Endothelial cell of umbilical vein (primary cell): ENCODE measurements around the gene CACNA1A. TPM values are rescaled to one million over a fixed set of nuclear protein-coding genes. Genes with fewer than 3 reads are reported as not detected.

Experiments
- BruUV-seq: library from RNA; stranded (reverse); fragments of 400-500 nt; replicated peaks from 2 replicates; lab custom pipeline; 2021; lab: Mats Ljungman, UMichigan
- CTCF ChIA-PET: fragments of 300-600, 350-600 bp; sonication (Branson Sonifier 250); formaldehyde crosslinking; loops from one replicate; lab custom pipeline; 2021; ENCODE audit warnings: antibody characterized with exemption, inconsistent platforms; lab: Charles Lee
- POLR2A ChIA-PET: fragments of 300-600, 350-600 bp; sonication (Branson Sonifier 250); formaldehyde crosslinking; loops from one replicate; lab custom pipeline; 2021; ENCODE audit warnings: antibody characterized with exemption, inconsistent platforms; lab: Charles Lee
- DNase-seq: peaks from one replicate; pipeline ENCODE4 v3.0.0-alpha.2; 2011; ENCODE audit warnings: low read depth, low spot score
- FAIRE-seq: peaks from 2 replicates; lab custom pipeline; 2011; peaks lifted over from hg19 to GRCh38; lab: Jason Lieb, UNC
- H2AFZ ChIP-seq: 2 replicates; pipeline ENCODE4 v1.6.0; 2012; ENCODE audit warnings: low read depth, low read length, control low read depth, inconsistent platforms
- H3K27ac ChIP-seq: 2 replicates; pipeline ENCODE4 v1.5.1; 2011; ENCODE audit warnings: low read depth, mild to moderate bottlenecking, control low read depth, low read length, moderate library complexity; ENCODE audit not compliant: insufficient read depth
- H3K27me3 ChIP-seq, 2 experiments: 2 replicates each; pipeline versions ENCODE4 v1.6.0 to v1.6.1; 2011; ENCODE audit warnings: low read length in 2 of 2, mixed read lengths in 1 of 2; ENCODE audit not compliant: control insufficient read depth in 2 of 2, insufficient read depth in 2 of 2
- H3K36me3 ChIP-seq, 2 experiments: 2 replicates in 1 of 2; 3 replicates in 1 of 2; pipeline ENCODE4 v1.5.1; 2011; ENCODE audit warnings: low read length in 2 of 2, mild to moderate bottlenecking in 1 of 2, moderate library complexity in 1 of 2; ENCODE audit not compliant: control insufficient read depth in 2 of 2, insufficient read depth in 2 of 2; ENCODE audit errors: extremely low read depth in 1 of 2
- H3K4me1 ChIP-seq: 3 replicates; pipeline ENCODE4 v1.5.1; 2011; ENCODE audit warnings: mild to moderate bottlenecking, low read length; ENCODE audit not compliant: control insufficient read depth, insufficient read depth; ENCODE audit errors: extremely low read depth
- H3K4me2 ChIP-seq: 2 replicates; pipeline ENCODE4 v1.6.1; 2011; ENCODE audit warnings: low read length, control low read depth, mixed read lengths; ENCODE audit not compliant: insufficient read depth
- H3K4me3 ChIP-seq, 3 experiments: fragments of 200-600 bp in 1 of 3; sonication (generic), shearing (Covaris generic) in 1 of 3; replicated peaks in 1 of 3; 2 replicates each; pipeline ENCODE4 v1.5.1; 2011 to 2016; ENCODE audit warnings: control low read depth in 3 of 3, low read length in 3 of 3, mild to moderate bottlenecking in 2 of 3, inconsistent platforms in 1 of 3, low read depth in 1 of 3, moderate library complexity in 1 of 3; ENCODE audit not compliant: insufficient read depth in 1 of 3
- H3K79me2 ChIP-seq: 2 replicates; pipeline ENCODE4 v1.6.0; 2012; ENCODE audit warnings: low read length, inconsistent platforms; ENCODE audit not compliant: control insufficient read depth, insufficient read depth
- H3K9ac ChIP-seq: replicated peaks from 2 replicates; pipeline ENCODE3; 2011; ENCODE audit warnings: low read length, control low read depth; ENCODE audit not compliant: insufficient read depth; ENCODE audit errors: extremely low read depth
- H3K9me1 ChIP-seq: replicated peaks from 3 replicates; pipeline ENCODE4 v1.6.0; 2011; ENCODE audit warnings: mild to moderate bottlenecking, low read length; ENCODE audit not compliant: control insufficient read depth, insufficient read depth; ENCODE audit errors: extremely low read depth
- H3K9me3 ChIP-seq: replicated peaks from 2 replicates; pipeline ENCODE4 v1.5.1; 2012; ENCODE audit warnings: low read length, inconsistent platforms; ENCODE audit not compliant: control insufficient read depth, insufficient read depth
- H4K20me1 ChIP-seq: replicated peaks from 2 replicates; pipeline ENCODE3; 2011; ENCODE audit warnings: mild to moderate bottlenecking, low read length; ENCODE audit not compliant: control insufficient read depth, insufficient read depth; ENCODE audit errors: extremely low read depth
- CTCF ChIP-seq, 2 donors: IDR thresholded peaks; 1 replicate in 1 of 2; 2 replicates in 1 of 2; pipeline ENCODE4 v1.5.1; 2011; ENCODE audit warnings: low read length in 2 of 2, mild to moderate bottlenecking in 2 of 2, moderate library complexity in 2 of 2, control low read depth in 1 of 2, inconsistent platforms in 1 of 2, low read depth in 1 of 2; ENCODE audit not compliant: insufficient read depth in 1 of 2; ENCODE audit errors: extremely low read depth in 1 of 2
- EZH2 ChIP-seq: IDR thresholded peaks from 2 replicates; pipeline ENCODE4 v1.6.1; 2012; ENCODE audit warnings: borderline replicate concordance, low read depth, mild to moderate bottlenecking, moderate library complexity, low read length, inconsistent platforms; ENCODE audit not compliant: severe bottlenecking
- FOS ChIP-seq: IDR thresholded peaks from 2 replicates; pipeline ENCODE4 v1.6.1; 2011; ENCODE audit warnings: mild to moderate bottlenecking, low read length, moderate library complexity, borderline replicate concordance; ENCODE audit not compliant: insufficient read depth
- GATA2 ChIP-seq: IDR thresholded peaks from 2 replicates; pipeline ENCODE4 v1.7.0; 2011; ENCODE audit warnings: low read depth, mild to moderate bottlenecking, moderate library complexity, mixed read lengths, low read length; ENCODE audit not compliant: insufficient read length, insufficient read depth
- JUN ChIP-seq: IDR thresholded peaks from 2 replicates; pipeline ENCODE4 v1.6.1; 2011; ENCODE audit warnings: borderline replicate concordance, low read depth; ENCODE audit not compliant: insufficient read length, insufficient read depth
- MAX ChIP-seq: IDR thresholded peaks from 2 replicates; pipeline ENCODE4 v1.6.1; 2011; ENCODE audit not compliant: insufficient read depth, insufficient read length
- MYC ChIP-seq: IDR thresholded peaks from one replicate; pipeline ENCODE4 v1.6.1; 2011; ENCODE audit warnings: mild to moderate bottlenecking, low read depth, low read length
- POLR2A ChIP-seq: IDR thresholded peaks from 2 replicates; pipeline ENCODE4 v1.6.1; 2012; ENCODE audit warnings: low read depth, mild to moderate bottlenecking, control low read depth, low read length
- POLR2AphosphoS5 ChIP-seq: IDR thresholded peaks from 2 replicates; pipeline ENCODE4 v1.6.1; 2012; ENCODE audit warnings: low read depth, mild to moderate bottlenecking, control low read depth, low read length, moderate library complexity; ENCODE audit not compliant: insufficient read depth
- dilution Hi-C: fragments of 300-500 bp; cut with MboI; formaldehyde crosslinking; loops from one replicate; pipeline ENCODE4 v1.15.0; 2019; ENCODE audit warnings: low sequenced_read_pairs; ENCODE audit not compliant: extremely low pct_ligation_motif_present
- intact Hi-C: fragments of 100-400 bp; cut with micrococcal nuclease; formaldehyde crosslinking; loops from one replicate; pipeline ENCODE4 v1.10.0; 2022
- polyA plus RNA-seq, 4 experiments: library from polyadenylated mRNA; depleted of rRNA in 3 of 4; stranded (reverse) in 3 of 4; unstranded in 1 of 4; fragments of >200 nt; gene quantifications; 2 replicates each; pipeline versions ENCODE4 v1.2.1 to v1.2.3, GENCODE V29; 2011 to 2012; ENCODE audit warnings: missing spikeins in 1 of 4
- total RNA-seq: library from RNA; stranded (reverse); gene quantifications from 2 replicates; pipeline ENCODE4 v1.2.3, GENCODE V29; 2021

The CACNA1A gene
- total and polyA plus RNA-seq, 2 donors (not counting 3 experiments of a cell fraction or from before 2014, with no cell fraction given) = 0.17 to 0.38 TPM

- Histone ChIP-seq H3K4me2 (no peak overlapping the region), H3K27ac (no peak overlapping the region), H3K79me2 (no peaks in the 10 kb centered on the region), H3K4me3 (no peak overlapping the region), H3K36me3 (no peaks in the 10 kb centered on the region), H4K20me1 (no peaks in the 10 kb centered on the region), H3K27me3 (no peaks in the 10 kb centered on the region), H3K9me3 (no peaks in the 10 kb centered on the region), H3K4me1 (no peaks in the 10 kb centered on the region), H3K9ac (no peak overlapping the region), H2AFZ (no peak overlapping the region), H3K9me1 (no peaks in the 10 kb centered on the region)
- no TSS peak for BruUV-seq
- FAIRE-seq = no peak
- DNase-seq = no peak
- TF ChIP-seq POLR2A = no peak
- dilution Hi-C loops = no loop called here
- intact Hi-C loops = no loop called here
- ChIA-PET POLR2A (no interaction called here), CTCF (no interaction called here)
These were observed 47.7 kb upstream of the CACNA1A start for GRCh38 chr19:13553880-13554400.

GRCh38 chr19:13548131-13548530 lies 41.9 kb upstream of the CACNA1A start:
- Histone ChIP-seq H3K4me2 (no peak overlapping the region), H3K36me3 (no peaks in the 10 kb centered on the region), H3K4me1 (no peaks in the 10 kb centered on the region), H3K9me3 (no peaks in the 10 kb centered on the region), H3K4me3 (no peak overlapping the region), H4K20me1 (no peaks in the 10 kb centered on the region), H3K79me2 (no peaks in the 10 kb centered on the region), H3K27me3 (no peaks in the 10 kb centered on the region), H3K27ac (no peak overlapping the region), H3K9ac (no peak overlapping the region), H3K9me1 (no peaks in the 10 kb centered on the region), H2AFZ (no peak overlapping the region)
- dilution Hi-C loops = no loop called here
- intact Hi-C loops = no loop called here
- FAIRE-seq (no peak), DNase-seq (no peak)
- TF ChIP-seq FOS = no peak
- no peak for TF ChIP-seq POLR2A
- no peak for TF ChIP-seq MYC
- no peak for TF ChIP-seq POLR2AphosphoS5
- TF ChIP-seq EZH2 = no peak
- TF ChIP-seq JUN = no peak
- no peak for TF ChIP-seq GATA2
- TF ChIP-seq MAX = no peak
- no peak for TF ChIP-seq CTCF (IDR thresholded peaks at IDR 0.05; ENCODE audit: extremely low read depth in 1 of 2, insufficient read depth in 1 of 2, low read depth in 1 of 2, low read length in 2 of 2)
- ChIA-PET POLR2A (no interaction called here), CTCF (no interaction called here)
- no TSS peak for BruUV-seq
